Osteoblast (primary cell): ENCODE data around the gene IGF1R. TPM values are rescaled to one million over a fixed set of nuclear protein-coding genes. Genes with fewer than 3 reads are reported as not detected.

Experiments used
- DNase-seq: peaks from one replicate; pipeline ENCODE4 v3.0.0; 2011; ENCODE audit warnings: low spot score, mixed read lengths; ENCODE audit not compliant: insufficient read length; ENCODE audit errors: missing footprints
- H2AFZ ChIP-seq: 2 replicates; pipeline ENCODE4 v1.6.0; 2011; ENCODE audit warnings: mild to moderate bottlenecking, low read length
- H3K27ac ChIP-seq: 2 replicates; pipeline ENCODE4 v1.5.1; 2011; ENCODE audit warnings: mild to moderate bottlenecking, low read depth, low read length, moderate library complexity
- H3K27me3 ChIP-seq: 2 replicates; pipeline ENCODE4 v1.6.0; 2012; ENCODE audit warnings: mild to moderate bottlenecking, control low read depth, inconsistent platforms, low read length, moderate library complexity; ENCODE audit not compliant: insufficient read depth
- H3K36me3 ChIP-seq: 2 replicates; pipeline ENCODE4 v1.5.1; 2011; ENCODE audit warnings: mild to moderate bottlenecking, low read length, control low read depth, moderate library complexity; ENCODE audit not compliant: insufficient read depth
- H3K4me1 ChIP-seq: 2 replicates; pipeline ENCODE4 v1.5.1; 2011; ENCODE audit warnings: mild to moderate bottlenecking, low read length, control low read depth, moderate library complexity; ENCODE audit not compliant: insufficient read depth
- H3K4me2 ChIP-seq: 2 replicates; pipeline ENCODE4 v1.6.0; 2011; ENCODE audit warnings: mild to moderate bottlenecking, low read length; ENCODE audit not compliant: insufficient read depth
- H3K4me3 ChIP-seq: fragments of 200-600 bp; sonication (generic); 3 replicates; pipeline ENCODE4 v1.5.1; 2012; ENCODE audit warnings: mild to moderate bottlenecking, low read length, inconsistent platforms; ENCODE audit not compliant: insufficient read depth
- H3K79me2 ChIP-seq: 2 replicates; pipeline ENCODE4 v1.6.0; 2012; ENCODE audit warnings: mild to moderate bottlenecking, low read length, control low read depth, inconsistent platforms; ENCODE audit not compliant: insufficient read depth
- H3K9me3 ChIP-seq: 2 replicates; pipeline ENCODE4 v1.5.1; 2011; ENCODE audit warnings: low read depth, low read length, control low read depth
- H4K20me1 ChIP-seq: 2 replicates; pipeline ENCODE4 v1.6.0; 2012; ENCODE audit warnings: mild to moderate bottlenecking, low read length, control low read depth; ENCODE audit not compliant: insufficient read depth
- total RNA-seq: library from RNA; depleted of rRNA; stranded (reverse); fragments of >200 nt; gene quantifications from 2 replicates; pipeline ENCODE4 v1.2.3, GENCODE V29; 2012
- TF ChIP-seq, protein P1 (sequence below): IDR thresholded peaks from 2 replicates; pipeline ENCODE4 v1.5.1; 2011; ENCODE audit warnings: mild to moderate bottlenecking, low read depth, low read length, moderate library complexity; ENCODE audit errors: extremely low read depth

Gene IGF1R
- total RNA-seq, 1 donor: 18.8 TPM

DNA sequence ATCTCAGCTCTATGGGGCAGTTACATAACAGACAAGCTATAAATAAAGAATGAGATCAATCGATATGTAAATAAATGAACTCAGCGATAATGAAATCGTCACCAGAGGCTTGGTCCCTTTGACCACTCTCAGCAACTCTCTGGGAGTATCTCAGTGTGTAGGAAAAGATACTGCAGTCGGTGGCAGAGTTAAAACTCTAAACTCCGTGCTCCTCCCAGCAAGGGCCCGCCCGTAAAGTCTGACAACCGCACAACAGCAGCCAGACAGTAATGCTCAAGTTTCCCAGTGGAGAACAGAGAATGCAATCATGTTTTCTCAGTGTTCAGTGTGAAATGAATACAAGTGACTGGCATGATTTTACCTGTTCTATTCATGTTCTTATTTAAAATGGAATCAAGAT lies 28.3 kb upstream of the IGF1R start:
- H3K4me2 ChIP-seq: no peak overlapping the region
- TF ChIP-seq, protein P1, sequence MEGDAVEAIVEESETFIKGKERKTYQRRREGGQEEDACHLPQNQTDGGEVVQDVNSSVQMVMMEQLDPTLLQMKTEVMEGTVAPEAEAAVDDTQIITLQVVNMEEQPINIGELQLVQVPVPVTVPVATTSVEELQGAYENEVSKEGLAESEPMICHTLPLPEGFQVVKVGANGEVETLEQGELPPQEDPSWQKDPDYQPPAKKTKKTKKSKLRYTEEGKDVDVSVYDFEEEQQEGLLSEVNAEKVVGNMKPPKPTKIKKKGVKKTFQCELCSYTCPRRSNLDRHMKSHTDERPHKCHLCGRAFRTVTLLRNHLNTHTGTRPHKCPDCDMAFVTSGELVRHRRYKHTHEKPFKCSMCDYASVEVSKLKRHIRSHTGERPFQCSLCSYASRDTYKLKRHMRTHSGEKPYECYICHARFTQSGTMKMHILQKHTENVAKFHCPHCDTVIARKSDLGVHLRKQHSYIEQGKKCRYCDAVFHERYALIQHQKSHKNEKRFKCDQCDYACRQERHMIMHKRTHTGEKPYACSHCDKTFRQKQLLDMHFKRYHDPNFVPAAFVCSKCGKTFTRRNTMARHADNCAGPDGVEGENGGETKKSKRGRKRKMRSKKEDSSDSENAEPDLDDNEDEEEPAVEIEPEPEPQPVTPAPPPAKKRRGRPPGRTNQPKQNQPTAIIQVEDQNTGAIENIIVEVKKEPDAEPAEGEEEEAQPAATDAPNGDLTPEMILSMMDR: no peak
- no peak for DNase-seq
- no peak overlapping the region for H3K27ac ChIP-seq
- H3K27me3 ChIP-seq: peaks cover 31% of the 10 kb centered on the region
- H3K4me1 ChIP-seq: no peaks in the 10 kb centered on the region
- no peaks in the 10 kb centered on the region for H3K79me2 ChIP-seq
- no peaks in the 10 kb centered on the region for H3K36me3 ChIP-seq
- H2AFZ ChIP-seq: no peak overlapping the region
- H4K20me1 ChIP-seq: no peaks in the 10 kb centered on the region
- no peaks in the 10 kb centered on the region for H3K9me3 ChIP-seq
- no peak overlapping the region for H3K4me3 ChIP-seq

DNA sequence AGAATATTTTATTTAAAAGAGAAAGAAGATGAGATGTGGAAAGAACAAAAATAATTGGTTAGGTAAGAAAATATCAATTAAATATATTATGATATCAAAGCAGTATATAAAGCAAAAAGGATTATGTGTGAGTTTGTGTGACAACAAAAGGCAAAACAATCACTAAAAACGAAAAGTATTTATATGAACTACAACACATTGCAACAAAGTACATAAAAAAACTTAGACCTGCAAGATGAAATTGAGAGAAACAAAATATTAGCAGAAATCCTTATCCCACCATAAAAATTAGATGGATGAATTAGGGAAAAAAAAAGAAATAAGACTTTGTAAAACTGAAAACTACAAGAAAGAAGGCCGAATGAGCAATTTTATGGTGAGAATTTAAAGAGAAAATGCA lies 27.3 kb upstream of the IGF1R start:
- Histone ChIP-seq H3K9me3 (no peaks in the 10 kb centered on the region), H3K4me1 (no peaks in the 10 kb centered on the region), H2AFZ (no peak overlapping the region), H3K36me3 (no peaks in the 10 kb centered on the region), H3K27ac (no peak overlapping the region), H3K79me2 (no peaks in the 10 kb centered on the region), H3K27me3 (peaks cover 31% of the 10 kb centered on the region), H3K4me2 (no peak overlapping the region), H4K20me1 (no peaks in the 10 kb centered on the region), H3K4me3 (no peak overlapping the region)
- DNase-seq: no peak
- TF ChIP-seq, protein P1: no peak

DNA sequence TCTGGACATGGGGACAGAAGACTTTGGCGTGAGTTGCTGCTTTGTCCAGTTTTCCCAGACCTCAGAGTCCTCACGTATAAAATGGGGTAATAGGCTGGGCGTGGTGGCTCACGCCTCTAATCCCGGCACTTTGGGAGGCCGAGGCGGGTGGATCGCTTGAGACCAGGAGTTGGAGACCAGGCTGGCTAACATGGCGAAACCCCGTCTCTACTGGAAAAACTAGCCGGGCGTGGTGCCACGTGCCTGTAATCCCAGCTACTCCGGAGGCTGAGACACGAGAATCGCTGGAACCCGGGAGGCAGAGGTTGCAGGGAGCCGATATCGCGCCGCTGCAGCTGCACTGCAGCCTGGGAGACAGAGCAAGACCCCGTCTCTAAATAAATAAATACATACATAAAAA lies 22.7 kb upstream of the IGF1R start:
- Histone ChIP-seq H2AFZ (no peak overlapping the region), H3K27ac (no peak overlapping the region), H4K20me1 (no peaks in the 10 kb centered on the region), H3K4me2 (no peak overlapping the region), H3K27me3 (peaks cover 22% of the 10 kb centered on the region), H3K4me1 (no peaks in the 10 kb centered on the region), H3K9me3 (no peaks in the 10 kb centered on the region), H3K79me2 (no peaks in the 10 kb centered on the region), H3K4me3 (no peak overlapping the region), H3K36me3 (no peaks in the 10 kb centered on the region)
- DNase-seq: no peak
- TF ChIP-seq, protein P1: no peak

DNA sequence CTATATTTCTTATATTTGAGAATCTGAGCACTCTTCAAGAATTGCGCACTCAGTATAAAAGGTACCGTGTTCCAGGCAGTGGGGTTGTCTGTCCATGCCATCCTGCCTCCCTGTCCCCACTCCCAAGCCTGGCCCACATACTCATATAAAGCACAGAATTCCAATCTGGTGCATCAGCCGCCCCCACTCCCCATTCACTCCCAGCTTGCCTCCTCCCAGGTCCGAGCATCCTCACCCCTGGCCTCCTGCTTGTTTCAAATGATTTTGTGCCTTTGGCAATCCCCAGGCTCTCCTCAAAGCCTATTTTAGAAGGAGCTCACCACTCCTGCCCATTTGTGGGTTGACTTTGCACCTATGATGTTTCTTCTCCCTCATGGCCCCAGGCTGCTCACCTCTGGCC lies 22.2 kb upstream of the IGF1R start:
- H3K9me3 ChIP-seq: no peaks in the 10 kb centered on the region
- H4K20me1 ChIP-seq: no peaks in the 10 kb centered on the region
- no peak overlapping the region for H3K27ac ChIP-seq
- no peaks in the 10 kb centered on the region for H3K36me3 ChIP-seq
- no peak overlapping the region for H3K4me3 ChIP-seq
- H2AFZ ChIP-seq: no peak overlapping the region
- no peaks in the 10 kb centered on the region for H3K79me2 ChIP-seq
- TF ChIP-seq, protein P1: no peak
- H3K27me3 ChIP-seq: peaks cover 18% of the 10 kb centered on the region
- no peak for DNase-seq
- no peaks in the 10 kb centered on the region for H3K4me1 ChIP-seq
- H3K4me2 ChIP-seq: no peak overlapping the region
